SH-SY5Y (cell line): ENCODE results near the gene DALRD3.

Experiments
- GATA2 ChIP-seq: IDR thresholded peaks from 2 replicates; pipeline ENCODE4 v1.6.1; 2011; ENCODE audit warnings: mild to moderate bottlenecking, low read depth, low read length
- GATA3 ChIP-seq: IDR thresholded peaks from 2 replicates; pipeline ENCODE4 v1.6.1; 2011; ENCODE audit warnings: low read depth, mild to moderate bottlenecking, low read length, moderate library complexity

- TF ChIP-seq GATA3 (no peak), GATA2 (no peak)
These were observed 11.1 kb upstream of the DALRD3 start for GRCh38 chr3:49029563-49029884.
